ENCODE results near the gene CAV2. TPM values are rescaled to one million over a fixed set of nuclear protein-coding genes. Genes with fewer than 3 reads are reported as not detected.
A peak's percentile ranks its signal among the peaks of the same experiment; 100 is the strongest.

The CAV2 gene
- total RNA-seq (under 1 TPM in 1 of 2 experiments, not detected in 1; 0.19 TPM), polyA plus RNA-seq (not detected)

- Histone ChIP-seq H3K36me3 (ENCODE audit: insufficient read depth, low read length) (no peaks in the 10 kb centered on the region), H3K4me3 (ENCODE audit: low read length in 2 of 2) (peak within 1 kb of the TSS in 1 of 2 donors; percentile 35), H3K27ac (ENCODE audit: low read depth, low read length) (no peak within 1 kb of the TSS), H3K9me3 (ENCODE audit: control insufficient read depth in 1 of 2, low read length in 2 of 2) (no peaks in the 10 kb centered on the region), H3K27me3 (ENCODE audit: insufficient read depth, low read length) (peaks cover 24% of the 10 kb centered on the region), H3K4me1 (ENCODE audit: insufficient read depth, low read length) (peaks cover 18% of the 10 kb centered on the region)
- peak within 1 kb of the TSS in 2 of 7 donors; percentile 12 to 57 for H3K27ac Mint-ChIP-seq
- H3K4me3 Mint-ChIP-seq: peak within 1 kb of the TSS; percentile 75 to 91 (median 82)
- peaks cover 32 to 35% of the 10 kb centered on the region in 2 donors for H3K27me3 Mint-ChIP-seq
- H3K9me3 Mint-ChIP-seq: peaks cover 0 to 7% (median 0%) of the 10 kb centered on the region in 8 donors
- peak in 3 of 5 donors; percentile 6 to 43 (median 6) for DNase-seq
- ChIA-PET POLR2A (ENCODE audit: partially characterized antibody) (no interaction called here), CTCF (ENCODE audit: partially characterized antibody) (interaction anchor here (0.6 to 0.7 kb wide), 2 partner anchors 27 kb away, joined by 3 read pairs; no protein-coding TSS in a partner anchor)
- no peaks in the 10 kb centered on the region for H3K36me3 Mint-ChIP-seq
- peaks cover 8 to 11% (median 10%) of the 10 kb centered on the region in 4 donors for H3K4me1 Mint-ChIP-seq
- intact Hi-C loops (cut with micrococcal nuclease): no loop called here
These were observed at the start of gene CAV2 for GRCh38 chr7:116499168-116500077. Gene CAV2, plus strand, starts transcription at chr7:116499738. Its CDS starts 44 bp downstream, at chr7:116499782.

GRCh38 chr7:116449950-116450349 is 49.6 kb upstream of the CAV2 start:
- POLR2A ChIA-PET (ENCODE audit: partially characterized antibody): no interaction called here

GRCh38 chr7:116451957-116452729 is 47.4 kb upstream of the CAV2 start:
- Mint-ChIP-seq H3K9me3 (no peaks in the 10 kb centered on the region), H3K27me3 (peaks cover under 1 to 5% of the 10 kb centered on the region in 2 donors), H3K4me3 (no peak overlapping the region), H3K4me1 (peaks cover 0 to 4% (median 0%) of the 10 kb centered on the region in 4 donors), H3K36me3 (no peaks in the 10 kb centered on the region), H3K27ac (no peak overlapping the region)
- no peaks in the 10 kb centered on the region for H3K9me3 ChIP-seq (ENCODE audit: control insufficient read depth in 1 of 2, low read length in 2 of 2)
- no peaks in the 10 kb centered on the region for H3K4me1 ChIP-seq (ENCODE audit: insufficient read depth, low read length)
- no peak overlapping the region for H3K27ac ChIP-seq (ENCODE audit: low read depth, low read length)
- POLR2A ChIA-PET (ENCODE audit: partially characterized antibody): no interaction called here
- intact Hi-C loops (cut with micrococcal nuclease): no loop called here
- no peaks in the 10 kb centered on the region for H3K36me3 ChIP-seq (ENCODE audit: insufficient read depth, low read length)
- CTCF ChIA-PET (ENCODE audit: partially characterized antibody): interaction anchor here (0.7 kb wide), 1 partner anchor 193 kb away, joined by 3 read pairs; no protein-coding TSS in a partner anchor
- DNase-seq: no peak
- no peak overlapping the region for H3K4me3 ChIP-seq (ENCODE audit: low read length in 2 of 2)
- no peaks in the 10 kb centered on the region for H3K27me3 ChIP-seq (ENCODE audit: insufficient read depth, low read length)

More at GRCh38 chr7:116449950-116450349, 49.6 kb upstream of the CAV2 start:
- Mint-ChIP-seq H3K4me3 (no peak overlapping the region), H3K27ac (no peak overlapping the region), H3K9me3 (no peaks in the 10 kb centered on the region), H3K36me3 (no peaks in the 10 kb centered on the region), H3K4me1 (no peaks in the 10 kb centered on the region), H3K27me3 (peaks cover 0 to 5% of the 10 kb centered on the region in 2 donors)
- DNase-seq: no peak
- H3K27me3 ChIP-seq (ENCODE audit: insufficient read depth, low read length): no peaks in the 10 kb centered on the region
- no peaks in the 10 kb centered on the region for H3K36me3 ChIP-seq (ENCODE audit: insufficient read depth, low read length)
- no peak overlapping the region for H3K27ac ChIP-seq (ENCODE audit: low read depth, low read length)
- H3K4me3 ChIP-seq (ENCODE audit: low read length in 2 of 2): no peak overlapping the region
- H3K9me3 ChIP-seq (ENCODE audit: control insufficient read depth in 1 of 2, low read length in 2 of 2): no peaks in the 10 kb centered on the region
- CTCF ChIA-PET (ENCODE audit: partially characterized antibody): no interaction called here
- H3K4me1 ChIP-seq (ENCODE audit: insufficient read depth, low read length): no peaks in the 10 kb centered on the region
- intact Hi-C loops (cut with micrococcal nuclease): no loop called here

GRCh38 chr7:116454377-116454776 is 45.2 kb upstream of the CAV2 start:
- ChIA-PET POLR2A (ENCODE audit: partially characterized antibody) (no interaction called here), CTCF (ENCODE audit: partially characterized antibody) (no interaction called here)
- H3K27me3 ChIP-seq (ENCODE audit: insufficient read depth, low read length): no peaks in the 10 kb centered on the region
- Mint-ChIP-seq H3K4me3 (no peak overlapping the region), H3K27ac (no peak overlapping the region), H3K36me3 (no peaks in the 10 kb centered on the region), H3K9me3 (no peaks in the 10 kb centered on the region), H3K4me1 (peaks cover 0 to 4% (median 0%) of the 10 kb centered on the region in 4 donors), H3K27me3 (peaks cover 2 to 5% of the 10 kb centered on the region in 2 donors)
- H3K36me3 ChIP-seq (ENCODE audit: insufficient read depth, low read length): no peaks in the 10 kb centered on the region
- intact Hi-C loops (cut with micrococcal nuclease): no loop called here
- no peak for DNase-seq
- no peaks in the 10 kb centered on the region for H3K9me3 ChIP-seq (ENCODE audit: control insufficient read depth in 1 of 2, low read length in 2 of 2)
- H3K4me3 ChIP-seq (ENCODE audit: low read length in 2 of 2): no peak overlapping the region
- H3K27ac ChIP-seq (ENCODE audit: low read depth, low read length): no peak overlapping the region
- H3K4me1 ChIP-seq (ENCODE audit: insufficient read depth, low read length): no peaks in the 10 kb centered on the region

- no peak overlapping the region for H3K27ac ChIP-seq (ENCODE audit: low read depth, low read length)
- no peak for DNase-seq
- ChIA-PET POLR2A (ENCODE audit: partially characterized antibody) (no interaction called here), CTCF (ENCODE audit: partially characterized antibody) (no interaction called here)
- H3K4me1 ChIP-seq (ENCODE audit: insufficient read depth, low read length): no peaks in the 10 kb centered on the region
- Mint-ChIP-seq H3K27me3 (peaks cover 2 to 5% of the 10 kb centered on the region in 2 donors), H3K4me1 (peaks cover 0 to 4% (median 0%) of the 10 kb centered on the region in 4 donors), H3K9me3 (no peaks in the 10 kb centered on the region), H3K4me3 (no peak overlapping the region), H3K27ac (no peak overlapping the region), H3K36me3 (no peaks in the 10 kb centered on the region)
- intact Hi-C loops (cut with micrococcal nuclease): no loop called here
- no peaks in the 10 kb centered on the region for H3K9me3 ChIP-seq (ENCODE audit: control insufficient read depth in 1 of 2, low read length in 2 of 2)
- no peaks in the 10 kb centered on the region for H3K27me3 ChIP-seq (ENCODE audit: insufficient read depth, low read length)
- H3K4me3 ChIP-seq (ENCODE audit: low read length in 2 of 2): no peak overlapping the region
- no peaks in the 10 kb centered on the region for H3K36me3 ChIP-seq (ENCODE audit: insufficient read depth, low read length)
These were observed 44.5 kb upstream of the CAV2 start for GRCh38 chr7:116455009-116455408.

- intact Hi-C loops (cut with micrococcal nuclease): no loop called here
- no peak overlapping the region for H3K4me3 Mint-ChIP-seq
- CTCF ChIA-PET (ENCODE audit: partially characterized antibody): no interaction called here
These were observed 44.0 kb upstream of the CAV2 start for GRCh38 chr7:116455499-116455898.

GRCh38 chr7:116461500-116461899 is 38.0 kb upstream of the CAV2 start:
- intact Hi-C loops (cut with micrococcal nuclease): no loop called here
- Mint-ChIP-seq H3K9me3 (no peaks in the 10 kb centered on the region), H3K27ac (no peak overlapping the region), H3K36me3 (no peaks in the 10 kb centered on the region), H3K4me3 (no peak overlapping the region), H3K27me3 (peaks cover 3 to 4% of the 10 kb centered on the region in 2 donors), H3K4me1 (peaks cover 0 to 4% (median under 1%) of the 10 kb centered on the region in 4 donors)
- no peak for DNase-seq
- Histone ChIP-seq H3K36me3 (ENCODE audit: insufficient read depth, low read length) (no peaks in the 10 kb centered on the region), H3K4me1 (ENCODE audit: insufficient read depth, low read length) (no peaks in the 10 kb centered on the region), H3K27me3 (ENCODE audit: insufficient read depth, low read length) (no peaks in the 10 kb centered on the region), H3K27ac (ENCODE audit: low read depth, low read length) (no peak overlapping the region), H3K9me3 (ENCODE audit: control insufficient read depth in 1 of 2, low read length in 2 of 2) (no peaks in the 10 kb centered on the region), H3K4me3 (ENCODE audit: low read length in 2 of 2) (no peak overlapping the region)
- CTCF ChIA-PET (ENCODE audit: partially characterized antibody): no interaction called here
- POLR2A ChIA-PET (ENCODE audit: partially characterized antibody): no interaction called here

More at GRCh38 chr7:116455499-116455898, 44.0 kb upstream of the CAV2 start:
- no peak overlapping the region for H3K27ac ChIP-seq (ENCODE audit: low read depth, low read length)
- no peaks in the 10 kb centered on the region for H3K9me3 Mint-ChIP-seq
- H3K27me3 ChIP-seq (ENCODE audit: insufficient read depth, low read length): no peaks in the 10 kb centered on the region
- peaks cover 0 to 4% (median 0%) of the 10 kb centered on the region in 4 donors for H3K4me1 Mint-ChIP-seq
- H3K36me3 Mint-ChIP-seq: no peaks in the 10 kb centered on the region
- no peaks in the 10 kb centered on the region for H3K9me3 ChIP-seq (ENCODE audit: control insufficient read depth in 1 of 2, low read length in 2 of 2)
- POLR2A ChIA-PET (ENCODE audit: partially characterized antibody): no interaction called here
- no peak for DNase-seq
- H3K27ac Mint-ChIP-seq: no peak overlapping the region
- no peaks in the 10 kb centered on the region for H3K36me3 ChIP-seq (ENCODE audit: insufficient read depth, low read length)
- no peak overlapping the region for H3K4me3 ChIP-seq (ENCODE audit: low read length in 2 of 2)
- H3K4me1 ChIP-seq (ENCODE audit: insufficient read depth, low read length): no peaks in the 10 kb centered on the region
- H3K27me3 Mint-ChIP-seq: peaks cover 2 to 5% of the 10 kb centered on the region in 2 donors
